Nephron progenitor cell (in vitro differentiated cells): ENCODE results near the gene C11orf52.

ENCODE experiments used
- DNase-seq: peaks from one replicate; pipeline ENCODE4 v3.0.0; 2021
- H3K27ac Mint-ChIP-seq: 2 replicates; pipeline ENCODE4 v1.8.0; 2021; ENCODE audit warnings: mild to moderate bottlenecking, moderate library complexity, mixed read lengths
- H3K27me3 Mint-ChIP-seq: 2 replicates; pipeline ENCODE4 v1.8.0; 2021; ENCODE audit warnings: mild to moderate bottlenecking, low read depth, mixed read lengths; ENCODE audit not compliant: poor library complexity
- H3K36me3 Mint-ChIP-seq: 2 replicates; pipeline ENCODE4 v1.8.0; 2021; ENCODE audit warnings: low read depth, mixed read lengths
- H3K4me1 Mint-ChIP-seq: 2 replicates; pipeline ENCODE4 v1.8.0; 2021; ENCODE audit warnings: mixed read lengths
- H3K4me3 Mint-ChIP-seq: 2 replicates; pipeline ENCODE4 v1.8.0; 2021; ENCODE audit warnings: mild to moderate bottlenecking, moderate library complexity, mixed read lengths
- H3K9me3 Mint-ChIP-seq: 2 replicates; pipeline ENCODE4 v1.8.0; 2021; ENCODE audit warnings: mild to moderate bottlenecking, moderate library complexity, mixed read lengths
- CTCF ChIP-seq: fragments of 200-600 bp; sonication (generic); IDR thresholded peaks from 2 replicates; pipeline ENCODE4 v1.5.0; 2021; ENCODE audit warnings: antibody characterized with exemption

Gene C11orf52

GRCh38 chr11:111916768-111917167, 1.9 kb upstream of the C11orf52 start:
- Mint-ChIP-seq H3K27ac (no peak overlapping the region), H3K36me3 (no peaks in the 10 kb centered on the region), H3K27me3 (peaks cover 22% of the 10 kb centered on the region), H3K4me3 (no peak overlapping the region), H3K4me1 (peaks cover 39% of the 10 kb centered on the region), H3K9me3 (no peaks in the 10 kb centered on the region)
- no peak for DNase-seq
- TF ChIP-seq CTCF: no peak

- no peak for TF ChIP-seq CTCF
- no peak overlapping the region for H3K27ac Mint-ChIP-seq
- peaks cover 34% of the 10 kb centered on the region for H3K4me1 Mint-ChIP-seq
- no peaks in the 10 kb centered on the region for H3K36me3 Mint-ChIP-seq
- no peaks in the 10 kb centered on the region for H3K9me3 Mint-ChIP-seq
- peaks cover 24% of the 10 kb centered on the region for H3K27me3 Mint-ChIP-seq
- no peak for DNase-seq
- no peak overlapping the region for H3K4me3 Mint-ChIP-seq
Measured at GRCh38 chr11:111917312-111917711, 1.4 kb upstream of the C11orf52 start.

GRCh38 chr11:111917788-111918187, 925 bp upstream of the C11orf52 start:
- no peak overlapping the region for H3K4me3 Mint-ChIP-seq
- DNase-seq: no peak
- no peaks in the 10 kb centered on the region for H3K36me3 Mint-ChIP-seq
- H3K4me1 Mint-ChIP-seq: peaks cover 35% of the 10 kb centered on the region
- no peak for TF ChIP-seq CTCF
- peaks cover 24% of the 10 kb centered on the region for H3K27me3 Mint-ChIP-seq
- no peak overlapping the region for H3K27ac Mint-ChIP-seq
- no peaks in the 10 kb centered on the region for H3K9me3 Mint-ChIP-seq

GRCh38 chr11:111920908-111921307, 2.2 kb downstream of the C11orf52 start:
- no peak for DNase-seq

GRCh38 chr11:111921541-111922230, 3.0 kb downstream of the C11orf52 start:
- Mint-ChIP-seq H3K27ac (no peak overlapping the region), H3K36me3 (no peaks in the 10 kb centered on the region), H3K4me3 (no peak overlapping the region), H3K9me3 (no peaks in the 10 kb centered on the region), H3K27me3 (peaks cover 14% of the 10 kb centered on the region), H3K4me1 (peaks cover 58% of the 10 kb centered on the region)
- TF ChIP-seq CTCF: no peak
- no peak for DNase-seq

More at GRCh38 chr11:111920908-111921307, 2.2 kb downstream of the C11orf52 start:
- Mint-ChIP-seq H3K27me3 (peaks cover 17% of the 10 kb centered on the region), H3K36me3 (no peaks in the 10 kb centered on the region), H3K4me1 (peaks cover 51% of the 10 kb centered on the region), H3K27ac (no peak overlapping the region), H3K9me3 (no peaks in the 10 kb centered on the region), H3K4me3 (no peak overlapping the region)
- no peak for TF ChIP-seq CTCF

GRCh38 chr11:111922803-111923202, 4.1 kb downstream of the C11orf52 start:
- H3K27me3 Mint-ChIP-seq: peaks cover 7% of the 10 kb centered on the region
- H3K4me1 Mint-ChIP-seq: peaks cover 59% of the 10 kb centered on the region
- TF ChIP-seq CTCF: no peak
- no peak overlapping the region for H3K4me3 Mint-ChIP-seq
- DNase-seq: no peak
- peak overlapping the region; percentile 93 for H3K27ac Mint-ChIP-seq
- no peaks in the 10 kb centered on the region for H3K9me3 Mint-ChIP-seq
- no peaks in the 10 kb centered on the region for H3K36me3 Mint-ChIP-seq
